ENCODE data around the gene ZNF70. TPM values are rescaled to one million over a fixed set of nuclear protein-coding genes. Genes with fewer than 3 reads are reported as not detected.
A peak's percentile ranks its signal among the peaks of the same experiment; 100 is the strongest.

Gene ZNF70
- total and polyA plus RNA-seq, 2 of the 13 experiments (the other 11 are each of a cell fraction or from before 2014, with no cell fraction given), result 0.62 to 3.6 TPM

- TF ChIP-seq THRA (CRISPR knock-in tag; IDR thresholded peaks at IDR 0.05; ENCODE audit: borderline replicate concordance) (peak; percentile 61; the same call in 1 of the 2 replicates), MTF1 (CRISPR knock-in tag; IDR thresholded peaks at IDR 0.05) (no peak), CCAR2 (optimal IDR thresholded peaks at IDR 0.05; ENCODE audit: low read depth, low read length) (no peak), KLF16 (CRISPR knock-in tag; IDR thresholded peaks at IDR 0.05) (peak in 1 of 2 experiments; percentile 96; a peak in 2 of 4 replicates), ZNF761 (CRISPR knock-in tag; conservative IDR thresholded peaks at IDR 0.05) (peak; percentile 83), REPIN1 (CRISPR knock-in tag; IDR thresholded peaks at IDR 0.05; ENCODE audit: borderline replicate concordance, low read depth) (peak; percentile 89), ZNF234 (CRISPR knock-in tag; conservative IDR thresholded peaks at IDR 0.05) (no peak), ZNF124 (CRISPR knock-in tag; IDR thresholded peaks at IDR 0.05) (no peak; the same call in 1 of the 2 replicates), ZNF558 (CRISPR knock-in tag; IDR thresholded peaks at IDR 0.05; ENCODE audit: borderline replicate concordance) (0 out of 2 replicates have a peak, but pooled peaks have one; percentile 84), ZNF282 (IDR thresholded peaks at IDR 0.05; ENCODE audit: partially characterized antibody) (no peak), ZNF337 (CRISPR knock-in tag; IDR thresholded peaks at IDR 0.05; ENCODE audit: borderline replicate concordance, low read depth) (peak; percentile 71; the same call in 1 of the 2 replicates), JUN (CRISPR knock-in tag; IDR thresholded peaks at IDR 0.05) (no peak), EZH2 (conservative IDR thresholded peaks at IDR 0.05; ENCODE audit: low read depth, low read length) (no peak), POGZ (CRISPR knock-in tag; IDR thresholded peaks at IDR 0.05) (peak; percentile 89), NRL (CRISPR knock-in tag; IDR thresholded peaks at IDR 0.05; ENCODE audit: borderline replicate concordance) (peak; percentile 93), ZNF639 (CRISPR knock-in tag; conservative IDR thresholded peaks at IDR 0.05) (no peak), SETDB1 (CRISPR knock-in tag; IDR thresholded peaks at IDR 0.05; ENCODE audit: borderline replicate concordance) (no peak), ZSCAN20 (CRISPR knock-in tag; IDR thresholded peaks at IDR 0.05; ENCODE audit: borderline replicate concordance) (no peak; the same call in 1 of the 2 replicates), AHR (CRISPR knock-in tag; IDR thresholded peaks at IDR 0.05) (peak; percentile 69; the same call in 1 of the 2 replicates), ZNF143 (CRISPR knock-in tag; IDR thresholded peaks at IDR 0.05) (no peak), HOXA3 (CRISPR knock-in tag; IDR thresholded peaks at IDR 0.05) (peak; percentile 100), U2AF2 (IDR thresholded peaks at IDR 0.05; ENCODE audit: low read depth, low read length) (no peak), ZNF44 (CRISPR knock-in tag; IDR thresholded peaks at IDR 0.05) (peak; percentile 89; the same call in 1 of the 2 replicates), E2F2 (CRISPR knock-in tag; IDR thresholded peaks at IDR 0.05; ENCODE audit: borderline replicate concordance) (peak; percentile 88; the same call in 1 of the 2 replicates), ERF (CRISPR knock-in tag; IDR thresholded peaks at IDR 0.05) (peak; percentile 64; the same call in 1 of the 2 replicates)
These were observed 33.8 kb downstream of the ZNF70 start (continued) for GRCh38 chr22:23716811-23717801.
